Endothelial cell of umbilical vein (primary cell): Measurements from ENCODE around the gene MISP.

Experiments used
- CTCF ChIP-seq, 2 donors: IDR thresholded peaks; 1 replicate in 1 of 2; 2 replicates in 1 of 2; pipeline ENCODE4 v1.5.1; 2011; ENCODE audit warnings: low read length in 2 of 2, mild to moderate bottlenecking in 2 of 2, moderate library complexity in 2 of 2, control low read depth in 1 of 2, inconsistent platforms in 1 of 2, low read depth in 1 of 2; ENCODE audit not compliant: insufficient read depth in 1 of 2; ENCODE audit errors: extremely low read depth in 1 of 2
- EZH2 ChIP-seq: IDR thresholded peaks from 2 replicates; pipeline ENCODE4 v1.6.1; 2012; ENCODE audit warnings: borderline replicate concordance, low read depth, mild to moderate bottlenecking, moderate library complexity, low read length, inconsistent platforms; ENCODE audit not compliant: severe bottlenecking
- FOS ChIP-seq: IDR thresholded peaks from 2 replicates; pipeline ENCODE4 v1.6.1; 2011; ENCODE audit warnings: mild to moderate bottlenecking, low read length, moderate library complexity, borderline replicate concordance; ENCODE audit not compliant: insufficient read depth
- GATA2 ChIP-seq: IDR thresholded peaks from 2 replicates; pipeline ENCODE4 v1.7.0; 2011; ENCODE audit warnings: low read depth, mild to moderate bottlenecking, moderate library complexity, mixed read lengths, low read length; ENCODE audit not compliant: insufficient read length, insufficient read depth
- JUN ChIP-seq: IDR thresholded peaks from 2 replicates; pipeline ENCODE4 v1.6.1; 2011; ENCODE audit warnings: borderline replicate concordance, low read depth; ENCODE audit not compliant: insufficient read length, insufficient read depth
- MAX ChIP-seq: IDR thresholded peaks from 2 replicates; pipeline ENCODE4 v1.6.1; 2011; ENCODE audit not compliant: insufficient read depth, insufficient read length
- MYC ChIP-seq: IDR thresholded peaks from one replicate; pipeline ENCODE4 v1.6.1; 2011; ENCODE audit warnings: mild to moderate bottlenecking, low read depth, low read length
- POLR2A ChIP-seq: IDR thresholded peaks from 2 replicates; pipeline ENCODE4 v1.6.1; 2012; ENCODE audit warnings: low read depth, mild to moderate bottlenecking, control low read depth, low read length
- POLR2AphosphoS5 ChIP-seq: IDR thresholded peaks from 2 replicates; pipeline ENCODE4 v1.6.1; 2012; ENCODE audit warnings: low read depth, mild to moderate bottlenecking, control low read depth, low read length, moderate library complexity; ENCODE audit not compliant: insufficient read depth

DNA sequence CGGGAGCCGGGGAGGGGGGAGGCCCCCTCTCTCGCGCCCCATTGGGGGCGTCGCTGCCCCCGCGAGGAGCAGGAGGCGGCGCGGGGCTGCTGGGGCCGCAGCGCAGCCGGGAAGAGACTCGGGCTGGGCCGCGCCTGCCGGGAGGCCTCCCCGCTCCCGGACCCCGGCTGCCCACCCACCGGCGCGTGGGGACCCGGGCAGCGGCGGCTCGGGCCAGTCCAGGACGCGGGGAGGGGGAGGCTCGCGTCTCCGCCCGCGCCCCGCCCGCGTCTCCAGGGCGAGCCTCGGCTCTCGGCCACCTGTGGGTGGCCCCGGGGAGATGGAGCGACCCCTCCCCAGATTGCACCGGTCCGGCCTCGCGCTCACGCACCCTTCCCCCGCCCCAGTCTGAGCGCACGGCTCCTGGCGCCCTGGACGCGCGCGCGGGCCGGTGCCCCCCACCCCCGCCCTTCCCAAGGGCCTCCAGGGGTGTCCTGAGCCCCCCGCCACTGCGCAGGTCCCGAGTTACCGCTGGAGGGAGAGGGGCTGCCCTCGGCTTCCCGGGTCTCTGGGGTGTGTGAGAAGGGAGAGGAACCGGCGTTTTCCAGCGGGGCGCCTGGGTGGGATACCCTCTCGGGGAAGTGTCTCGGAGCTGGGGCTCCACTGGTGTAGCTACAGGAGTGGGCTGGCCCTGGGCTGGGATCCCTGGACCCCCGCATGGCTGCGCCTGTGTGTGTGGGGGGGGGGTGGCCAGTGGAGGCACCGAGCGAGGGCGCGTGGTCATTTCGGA, 41.5 kb upstream of the MISP start:
- no peak for TF ChIP-seq CTCF (IDR thresholded peaks at IDR 0.05; ENCODE audit: extremely low read depth in 1 of 2, insufficient read depth in 1 of 2, low read depth in 1 of 2, low read length in 2 of 2)
- peak; percentile 46 for TF ChIP-seq EZH2
- no peak for TF ChIP-seq POLR2A
- no peak for TF ChIP-seq POLR2AphosphoS5
- TF ChIP-seq MAX: no peak
- TF ChIP-seq FOS: no peak
- no peak for TF ChIP-seq JUN
- no peak for TF ChIP-seq GATA2
- no peak for TF ChIP-seq MYC
